OCI-LY7 (cell line): ENCODE data around the gene KIRREL3. TPM values are rescaled to one million over a fixed set of nuclear protein-coding genes. Genes with fewer than 3 reads are reported as not detected.

Experiments used
- BruUV-seq: library from RNA; stranded (reverse); fragments of 400-500 nt; replicated peaks from 2 replicates; lab custom pipeline; 2021; lab: Mats Ljungman, UMichigan
- CTCF ChIA-PET: fragments of 300-600 bp; sonication (Branson Sonifier 250); formaldehyde crosslinking; loops from one replicate; lab custom pipeline; 2022; ENCODE audit warnings: antibody characterized with exemption; ENCODE audit not compliant: unreplicated experiment; lab: Charles Lee
- POLR2A ChIA-PET: fragments of 300-600 bp; sonication (Branson Sonifier 250); formaldehyde crosslinking; loops from one replicate; lab custom pipeline; 2022; ENCODE audit warnings: antibody characterized with exemption; lab: Charles Lee
- DNase-seq: peaks from one replicate; pipeline ENCODE4 v3.0.0-alpha.2; 2015; ENCODE audit warnings: low spot score
- H2AFZ ChIP-seq: fragments of 200-600 bp; sonication (generic), shearing (Covaris generic); 2 replicates; pipeline ENCODE4 v1.6.1; 2014; ENCODE audit warnings: mild to moderate bottlenecking, antibody characterized with exemption, low read length, moderate library complexity
- H3K27ac ChIP-seq: fragments of 200-600 bp; sonication (generic); 2 replicates; pipeline ENCODE4 v1.5.1; 2014; ENCODE audit warnings: mixed run types, low read depth, mild to moderate bottlenecking, moderate library complexity, low read length, inconsistent platforms; ENCODE audit not compliant: poor library complexity, severe bottlenecking
- H3K36me3 ChIP-seq: fragments of 200-600 bp; sonication (generic); 2 replicates; pipeline ENCODE4 v1.6.1; 2014; ENCODE audit warnings: mild to moderate bottlenecking, antibody characterized with exemption, low read length, moderate library complexity, mixed read lengths; ENCODE audit not compliant: insufficient read depth
- H3K4me1 ChIP-seq: fragments of 200-600 bp; sonication (generic); 2 replicates; pipeline ENCODE4 v1.5.1; 2014; ENCODE audit warnings: mild to moderate bottlenecking, low read length; ENCODE audit not compliant: insufficient read depth, poor library complexity, severe bottlenecking
- H3K4me2 ChIP-seq: fragments of 200-600 bp; sonication (generic); 2 replicates; pipeline ENCODE4 v1.6.1; 2014; ENCODE audit warnings: mild to moderate bottlenecking, low read length
- H3K4me3 ChIP-seq: fragments of 200-600 bp; sonication (generic); 2 replicates; pipeline ENCODE4 v1.5.1; 2014; ENCODE audit warnings: mild to moderate bottlenecking, low read depth, low read length; ENCODE audit not compliant: poor library complexity, severe bottlenecking
- H3K79me2 ChIP-seq: fragments of 200-600 bp; sonication (generic); 2 replicates; pipeline ENCODE4 v1.6.1; 2016; ENCODE audit warnings: low read depth, mild to moderate bottlenecking, low read length, moderate library complexity, mixed read lengths; ENCODE audit not compliant: insufficient read depth
- H3K9me2 ChIP-seq: fragments of 200-600 bp; sonication (generic); 2 replicates; pipeline ENCODE4 v1.6.1; 2016; ENCODE audit warnings: mild to moderate bottlenecking, low read length, mixed read lengths; ENCODE audit not compliant: insufficient read depth
- H3K9me3 ChIP-seq: fragments of 200-600 bp; sonication (generic); 2 replicates; pipeline ENCODE4 v1.6.1; 2014; ENCODE audit warnings: mild to moderate bottlenecking, mixed run types, low read length, mixed read lengths
- H4K20me1 ChIP-seq: fragments of 200-600 bp; sonication (generic); 2 replicates; pipeline ENCODE4 v1.6.1; 2014; ENCODE audit warnings: mild to moderate bottlenecking, antibody characterized with exemption, low read length, moderate library complexity, mixed read lengths; ENCODE audit not compliant: insufficient read depth
- CTCF ChIP-seq: fragments of 200-600 bp; sonication (generic); conservative IDR thresholded peaks from 2 replicates; pipeline ENCODE4 v1.5.1; 2014; ENCODE audit warnings: mild to moderate bottlenecking, antibody characterized with exemption, low read length, moderate library complexity, mixed read lengths
- EZH2phosphoT487 ChIP-seq: fragments of 200-600 bp; sonication (generic); IDR thresholded peaks from 2 replicates; pipeline ENCODE4 v1.6.1; 2018; ENCODE audit warnings: low read depth, borderline replicate concordance, mild to moderate bottlenecking, mixed run types, antibody characterized with exemption, low read length, moderate library complexity, mixed read lengths
- intact Hi-C: fragments of 100-400 bp; cut with micrococcal nuclease; formaldehyde crosslinking; loops from one replicate; pipeline ENCODE4 v1.10.0; 2022; ENCODE audit not compliant: unreplicated experiment
- total RNA-seq, 2 experiments: library from RNA; depleted of rRNA in 1 of 2; stranded (reverse); fragments of >200 nt in 1 of 2; shearing (Covaris generic) in 1 of 2; gene quantifications; 2 replicates each; pipeline ENCODE4 v1.2.3, GENCODE V29; 2014 to 2022

KIRREL3 gene
- total RNA-seq, 2 experiments from 2014 or later: not detected

GRCh38 chr11:126461096-126461440 is 539.5 kb downstream of the KIRREL3 start:
- no peaks in the 10 kb centered on the region for H3K79me2 ChIP-seq
- no peaks in the 10 kb centered on the region for H3K36me3 ChIP-seq
- H3K4me1 ChIP-seq: peaks cover 18% of the 10 kb centered on the region
- intact Hi-C loops: no loop called here
- H3K9me2 ChIP-seq: no peaks in the 10 kb centered on the region
- TF ChIP-seq CTCF (no peak), EZH2phosphoT487 (no peak)
- ChIA-PET POLR2A (interaction anchor here (1.3 kb wide), 1 partner anchor 20 kb away, joined by 5 read pairs; no protein-coding TSS in a partner anchor), CTCF (interaction anchor here (2.0 kb wide), 1 partner anchor 24 kb away, joined by 8 read pairs; no protein-coding TSS in a partner anchor)
- DNase-seq: no peak
- no peak overlapping the region for H2AFZ ChIP-seq
- H3K4me2 ChIP-seq: no peak overlapping the region
- BruUV-seq: no TSS peak
- no peaks in the 10 kb centered on the region; the same call in 1 of the 2 replicates for H3K9me3 ChIP-seq
- no peak overlapping the region for H3K27ac ChIP-seq
- H4K20me1 ChIP-seq: no peaks in the 10 kb centered on the region
- no peak overlapping the region for H3K4me3 ChIP-seq

GRCh38 chr11:126460417-126461095 is 540.0 kb downstream of the KIRREL3 start:
- H4K20me1 ChIP-seq: no peaks in the 10 kb centered on the region
- H3K9me3 ChIP-seq: no peaks in the 10 kb centered on the region; the same call in 1 of the 2 replicates
- intact Hi-C loops: no loop called here
- TF ChIP-seq EZH2phosphoT487 (no peak), CTCF (no peak)
- no peak overlapping the region for H2AFZ ChIP-seq
- no peak for DNase-seq
- ChIA-PET CTCF (interaction anchor here (2.0 kb wide), 1 partner anchor 24 kb away, joined by 8 read pairs; no protein-coding TSS in a partner anchor), POLR2A (no interaction called here)
- H3K4me3 ChIP-seq: no peak overlapping the region
- no peaks in the 10 kb centered on the region for H3K79me2 ChIP-seq
- H3K27ac ChIP-seq: no peak overlapping the region
- peaks cover 13% of the 10 kb centered on the region for H3K4me1 ChIP-seq
- H3K36me3 ChIP-seq: no peaks in the 10 kb centered on the region
- H3K9me2 ChIP-seq: no peaks in the 10 kb centered on the region
- BruUV-seq: no TSS peak
- H3K4me2 ChIP-seq: no peak overlapping the region

GRCh38 chr11:126459691-126460281 is 540.8 kb downstream of the KIRREL3 start:
- Histone ChIP-seq H3K9me2 (no peaks in the 10 kb centered on the region), H4K20me1 (no peaks in the 10 kb centered on the region), H3K4me2 (no peak overlapping the region), H3K4me3 (no peak overlapping the region), H3K9me3 (no peaks in the 10 kb centered on the region; the same call in 1 of the 2 replicates), H3K79me2 (no peaks in the 10 kb centered on the region), H3K4me1 (peaks cover 6% of the 10 kb centered on the region), H3K27ac (no peak overlapping the region), H2AFZ (no peak overlapping the region), H3K36me3 (no peaks in the 10 kb centered on the region)
- intact Hi-C loops: no loop called here
- DNase-seq: no peak
- no TSS peak for BruUV-seq
- CTCF ChIA-PET: no interaction called here
- POLR2A ChIA-PET: interaction anchor here (0.7 to 1.2 kb wide), 3 partner anchors 16 to 21 kb away, joined by 3 read pairs; no protein-coding TSS in a partner anchor
- no peak for TF ChIP-seq EZH2phosphoT487
- TF ChIP-seq CTCF: no peak
